DMS114 treated with DMSO at 0.1 percent for 48 hours (cell line): ENCODE results near the gene YKT6.
A peak's percentile ranks its signal among the peaks of the same experiment; 100 is the strongest.

Source experiments
- DNase-seq: peaks from one replicate; lab custom pipeline; 2025; ENCODE audit not compliant: unreplicated experiment; lab: John Stamatoyannopoulos, UW

Gene YKT6

GRCh38 chr7:44231088-44231487, 30.3 kb downstream of the YKT6 start:
- no peak for DNase-seq

GRCh38 chr7:44232396-44232795, 31.6 kb downstream of the YKT6 start:
- no peak for DNase-seq

- DNase-seq = no peak
These were observed 32.3 kb downstream of the YKT6 start for GRCh38 chr7:44232901-44233715.

- no peak for DNase-seq
These were observed 34.3 kb downstream of the YKT6 start for GRCh38 chr7:44235066-44235465.

GRCh38 chr7:44235582-44236332, 35.0 kb downstream of the YKT6 start:
- no peak for DNase-seq

GRCh38 chr7:44236333-44236728, 35.6 kb downstream of the YKT6 start:
- DNase-seq = no peak

- no peak for DNase-seq
These were observed 36.9 kb downstream of the YKT6 start for GRCh38 chr7:44237696-44238095.

- DNase-seq = no peak
These were observed 37.4 kb downstream of the YKT6 start for GRCh38 chr7:44238116-44238695.

- no peak for DNase-seq
These were observed 38.6 kb downstream of the YKT6 start for GRCh38 chr7:44239361-44239760.

GRCh38 chr7:44240376-44240775, 39.6 kb downstream of the YKT6 start:
- no peak for DNase-seq

- peak; percentile 84 for DNase-seq
These were observed 40.3 kb downstream of the YKT6 start for GRCh38 chr7:44240983-44241510.

GRCh38 chr7:44242091-44242490, 41.3 kb downstream of the YKT6 start:
- no peak for DNase-seq

- no peak for DNase-seq
These were observed 43.5 kb downstream of the YKT6 start for GRCh38 chr7:44244282-44244681.

- no peak for DNase-seq
These were observed 45.8 kb downstream of the YKT6 start for GRCh38 chr7:44246396-44247113.

GRCh38 chr7:44247868-44248651, 47.3 kb downstream of the YKT6 start:
- DNase-seq = no peak

GRCh38 chr7:44249639-44250234, 49.0 kb downstream of the YKT6 start:
- DNase-seq = no peak

- DNase-seq = no peak
These were observed 50.5 kb downstream of the YKT6 start for GRCh38 chr7:44251269-44251668.

GRCh38 chr7:44251881-44252280, 51.1 kb downstream of the YKT6 start:
- no peak for DNase-seq

- DNase-seq = no peak
These were observed 55.7 kb downstream of the YKT6 start for GRCh38 chr7:44256459-44256858.

GRCh38 chr7:44257213-44257612, 56.4 kb downstream of the YKT6 start:
- no peak for DNase-seq
